ENCODE results near the gene TULP1.

The TULP1 gene

DNA sequence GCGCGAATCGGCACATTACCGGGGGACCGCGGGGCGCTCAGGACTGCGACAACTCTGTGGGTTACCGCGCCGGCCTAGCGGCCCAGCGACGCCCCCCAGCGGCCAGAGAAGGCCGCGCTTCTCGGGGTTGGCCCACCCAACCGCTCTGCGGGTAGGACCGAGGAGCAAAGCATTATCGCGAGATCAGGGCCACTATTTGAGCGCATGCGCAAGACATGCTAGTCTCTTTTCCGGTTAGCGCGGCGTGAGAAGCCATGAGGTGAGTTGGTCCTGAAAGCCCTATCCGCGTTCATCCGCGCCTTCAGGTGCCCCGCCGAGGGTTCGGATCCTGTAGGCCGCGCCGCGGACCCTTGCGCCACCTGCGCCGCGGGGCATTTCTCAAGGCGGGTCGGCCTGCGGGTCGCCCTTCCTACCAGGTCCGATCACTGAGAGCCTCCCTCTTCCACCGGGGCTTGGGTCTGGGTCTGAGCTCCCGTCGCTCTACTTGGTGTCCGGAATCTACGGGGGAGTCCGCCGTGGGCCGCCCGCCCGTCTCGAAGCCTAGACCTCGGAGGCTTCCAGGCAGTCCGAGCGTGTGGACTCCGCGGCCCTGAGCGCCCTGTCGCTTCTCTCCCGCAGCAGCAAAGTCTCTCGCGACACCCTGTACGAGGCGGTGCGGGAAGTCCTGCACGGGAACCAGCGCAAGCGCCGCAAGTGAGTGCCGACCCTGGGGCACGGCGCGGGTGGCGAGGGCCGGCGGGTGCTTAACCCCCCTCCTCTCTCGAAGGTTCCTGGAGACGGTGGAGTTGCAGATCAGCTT lies 44.3 kb downstream of the TULP1 start, which contains the start of gene RPL10A:
Gene RPL10A, plus strand, starts transcription at position 221 of the 799 bp plus-strand sequence. Its CDS starts 34 bp downstream, at position 255.
- peak; percentile 92 for DNase-seq (ENCODE audit: low spot score)
- Histone ChIP-seq H3K9me3 (ENCODE audit: severe bottlenecking) (no peaks in the 10 kb centered on the region), H3K27ac (ENCODE audit: poor library complexity, severe bottlenecking) (peak within 1 kb of the TSS; percentile 91), H3K27me3 (ENCODE audit: insufficient read depth, poor library complexity, severe bottlenecking) (no peaks in the 10 kb centered on the region), H3K4me3 (ENCODE audit: severe bottlenecking) (peak within 1 kb of the TSS; percentile 98), H3K36me3 (ENCODE audit: low read depth) (peaks cover 79% of the 10 kb centered on the region), H3K4me1 (ENCODE audit: insufficient read depth, poor library complexity, severe bottlenecking) (peaks cover 14% of the 10 kb centered on the region)
- peak; percentile 98 for TF ChIP-seq CTCF (IDR thresholded peaks at IDR 0.05; ENCODE audit: poor library complexity, severe bottlenecking)
- peak; percentile 65 for ATAC-seq (ENCODE audit: low read depth)

DNA sequence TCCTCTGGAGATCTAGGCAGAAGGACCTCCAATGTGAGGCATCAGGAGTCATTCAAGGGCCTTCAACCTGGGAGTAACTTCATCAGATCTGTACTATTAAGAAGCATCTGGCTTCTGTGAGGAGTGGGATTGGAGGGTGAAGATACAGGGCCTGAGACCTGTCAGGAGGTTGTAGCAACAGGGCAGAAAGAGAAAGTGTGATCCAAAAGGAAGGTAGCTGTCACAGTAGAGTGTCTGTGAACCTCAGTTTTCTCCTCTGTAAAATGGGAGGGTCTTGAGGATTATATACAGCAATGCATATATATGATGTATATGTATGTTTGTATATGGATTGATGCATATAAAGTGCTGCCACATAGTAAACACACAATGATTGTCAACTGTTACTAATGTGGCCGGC lies 47.0 kb downstream of the TULP1 start:
- peaks cover 79% of the 10 kb centered on the region for H3K36me3 ChIP-seq (ENCODE audit: low read depth)
- ATAC-seq (ENCODE audit: low read depth) (no peak), DNase-seq (ENCODE audit: low spot score) (no peak)
- no peak overlapping the region for H3K27ac ChIP-seq (ENCODE audit: poor library complexity, severe bottlenecking)
- TF ChIP-seq CTCF (IDR thresholded peaks at IDR 0.05; ENCODE audit: poor library complexity, severe bottlenecking) = no peak
- no peak overlapping the region for H3K4me3 ChIP-seq (ENCODE audit: severe bottlenecking)
- no peaks in the 10 kb centered on the region for H3K9me3 ChIP-seq (ENCODE audit: severe bottlenecking)
- peaks cover 11% of the 10 kb centered on the region for H3K4me1 ChIP-seq (ENCODE audit: insufficient read depth, poor library complexity, severe bottlenecking)
- H3K27me3 ChIP-seq (ENCODE audit: insufficient read depth, poor library complexity, severe bottlenecking) = no peaks in the 10 kb centered on the region

- DNase-seq (ENCODE audit: low spot score) = no peak
- peaks cover 76% of the 10 kb centered on the region for H3K36me3 ChIP-seq (ENCODE audit: low read depth)
- H3K4me3 ChIP-seq (ENCODE audit: severe bottlenecking) = no peak overlapping the region
- peaks cover 4% of the 10 kb centered on the region for H3K4me1 ChIP-seq (ENCODE audit: insufficient read depth, poor library complexity, severe bottlenecking)
- no peaks in the 10 kb centered on the region for H3K27me3 ChIP-seq (ENCODE audit: insufficient read depth, poor library complexity, severe bottlenecking)
- H3K27ac ChIP-seq (ENCODE audit: poor library complexity, severe bottlenecking) = no peak overlapping the region
- TF ChIP-seq CTCF (IDR thresholded peaks at IDR 0.05; ENCODE audit: poor library complexity, severe bottlenecking) = no peak
- ATAC-seq (ENCODE audit: low read depth) = no peak
- H3K9me3 ChIP-seq (ENCODE audit: severe bottlenecking) = no peaks in the 10 kb centered on the region
These were observed 49.4 kb downstream of the TULP1 start for GRCh38 chr6:35463292-35463691.

DNA sequence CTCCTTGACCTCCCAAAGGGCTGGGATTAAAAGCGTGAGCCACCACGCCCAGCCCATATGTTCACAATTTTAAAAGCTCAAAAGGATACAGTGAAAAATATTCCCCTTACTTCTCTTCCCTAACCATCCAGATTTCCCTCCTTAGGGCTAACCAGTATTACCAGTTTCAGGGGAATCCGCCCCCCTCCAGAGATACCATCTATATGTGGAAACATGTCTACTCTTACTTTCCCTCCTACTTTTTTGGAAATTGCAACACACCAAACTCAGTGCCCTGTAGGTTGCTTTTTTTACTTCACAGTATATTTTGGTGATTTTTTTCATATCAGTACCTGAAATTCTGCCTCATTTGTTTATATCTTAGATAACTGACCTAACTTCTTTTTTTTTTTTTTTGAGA lies 51.4 kb downstream of the TULP1 start:
- ATAC-seq (ENCODE audit: low read depth) = no peak; the same call in 2 of the 3 replicates
- no peak for DNase-seq (ENCODE audit: low spot score)
- Histone ChIP-seq H3K27ac (ENCODE audit: poor library complexity, severe bottlenecking) (no peak overlapping the region), H3K4me1 (ENCODE audit: insufficient read depth, poor library complexity, severe bottlenecking) (no peaks in the 10 kb centered on the region), H3K4me3 (ENCODE audit: severe bottlenecking) (no peak overlapping the region), H3K36me3 (ENCODE audit: low read depth) (peaks cover 86% of the 10 kb centered on the region), H3K9me3 (ENCODE audit: severe bottlenecking) (no peaks in the 10 kb centered on the region), H3K27me3 (ENCODE audit: insufficient read depth, poor library complexity, severe bottlenecking) (no peaks in the 10 kb centered on the region)
- no peak for TF ChIP-seq CTCF (IDR thresholded peaks at IDR 0.05; ENCODE audit: poor library complexity, severe bottlenecking)

DNA sequence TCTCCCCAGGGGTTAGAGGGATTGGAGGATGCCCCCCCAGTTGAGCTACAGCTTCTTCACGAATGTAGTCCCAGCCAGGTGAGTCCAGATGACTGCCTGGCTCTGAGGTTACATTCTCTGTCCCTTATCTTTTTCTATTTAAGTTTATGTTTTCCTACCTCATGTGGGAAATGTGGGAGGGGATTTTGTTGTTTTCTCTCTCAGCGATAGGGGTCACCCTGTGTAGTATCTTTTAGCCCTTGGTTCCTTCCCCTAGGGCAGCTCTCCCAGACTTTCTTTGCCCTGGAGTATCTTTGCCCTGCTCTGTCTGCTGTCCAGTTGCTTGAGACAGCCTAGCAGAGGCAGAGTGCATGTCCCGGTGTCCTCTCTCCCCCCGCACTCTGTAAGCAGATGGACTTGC lies 54.8 kb downstream of the TULP1 start:
- Histone ChIP-seq H3K9me3 (ENCODE audit: severe bottlenecking) (no peaks in the 10 kb centered on the region), H3K36me3 (ENCODE audit: low read depth) (peaks cover 84% of the 10 kb centered on the region), H3K4me3 (ENCODE audit: severe bottlenecking) (no peak overlapping the region), H3K4me1 (ENCODE audit: insufficient read depth, poor library complexity, severe bottlenecking) (peaks cover 13% of the 10 kb centered on the region), H3K27me3 (ENCODE audit: insufficient read depth, poor library complexity, severe bottlenecking) (no peaks in the 10 kb centered on the region), H3K27ac (ENCODE audit: poor library complexity, severe bottlenecking) (no peak overlapping the region)
- ATAC-seq (ENCODE audit: low read depth) = no peak
- DNase-seq (ENCODE audit: low spot score) = no peak
- TF ChIP-seq CTCF (IDR thresholded peaks at IDR 0.05; ENCODE audit: poor library complexity, severe bottlenecking) = no peak
